HG03159 (cell line): ENCODE measurements around the gene EGR1.
A peak's percentile ranks its signal among the peaks of the same experiment; 100 is the strongest.

Experiments used
- ATAC-seq: cut with Tn5 transposase; IDR thresholded peaks from one replicate; pipeline ENCODE4 v1.9.1; 2021; ENCODE audit warnings: mild to moderate bottlenecking, moderate library complexity; ENCODE audit not compliant: unreplicated experiment

The EGR1 gene

DNA sequence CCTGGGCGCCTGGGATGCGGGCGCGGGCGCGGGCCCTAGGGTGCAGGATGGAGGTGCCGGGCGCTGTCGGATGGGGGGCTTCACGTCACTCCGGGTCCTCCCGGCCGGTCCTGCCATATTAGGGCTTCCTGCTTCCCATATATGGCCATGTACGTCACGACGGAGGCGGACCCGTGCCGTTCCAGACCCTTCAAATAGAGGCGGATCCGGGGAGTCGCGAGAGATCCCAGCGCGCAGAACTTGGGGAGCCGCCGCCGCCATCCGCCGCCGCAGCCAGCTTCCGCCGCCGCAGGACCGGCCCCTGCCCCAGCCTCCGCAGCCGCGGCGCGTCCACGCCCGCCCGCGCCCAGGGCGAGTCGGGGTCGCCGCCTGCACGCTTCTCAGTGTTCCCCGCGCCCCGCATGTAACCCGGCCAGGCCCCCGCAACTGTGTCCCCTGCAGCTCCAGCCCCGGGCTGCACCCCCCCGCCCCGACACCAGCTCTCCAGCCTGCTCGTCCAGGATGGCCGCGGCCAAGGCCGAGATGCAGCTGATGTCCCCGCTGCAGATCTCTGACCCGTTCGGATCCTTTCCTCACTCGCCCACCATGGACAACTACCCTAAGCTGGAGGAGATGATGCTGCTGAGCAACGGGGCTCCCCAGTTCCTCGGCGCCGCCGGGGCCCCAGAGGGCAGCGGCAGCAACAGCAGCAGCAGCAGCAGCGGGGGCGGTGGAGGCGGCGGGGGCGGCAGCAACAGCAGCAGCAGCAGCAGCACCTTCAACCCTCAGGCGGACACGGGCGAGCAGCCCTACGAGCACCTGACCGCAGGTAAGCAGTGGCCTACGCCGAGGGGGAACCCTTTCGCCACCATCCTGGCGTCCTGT, at the start of gene EGR1:
TSS of gene EGR1 (plus strand) at position 219 of the 864 bp plus-strand sequence. CDS start at position 502, 283 bp downstream.
- ATAC-seq, result peak; percentile 54

DNA sequence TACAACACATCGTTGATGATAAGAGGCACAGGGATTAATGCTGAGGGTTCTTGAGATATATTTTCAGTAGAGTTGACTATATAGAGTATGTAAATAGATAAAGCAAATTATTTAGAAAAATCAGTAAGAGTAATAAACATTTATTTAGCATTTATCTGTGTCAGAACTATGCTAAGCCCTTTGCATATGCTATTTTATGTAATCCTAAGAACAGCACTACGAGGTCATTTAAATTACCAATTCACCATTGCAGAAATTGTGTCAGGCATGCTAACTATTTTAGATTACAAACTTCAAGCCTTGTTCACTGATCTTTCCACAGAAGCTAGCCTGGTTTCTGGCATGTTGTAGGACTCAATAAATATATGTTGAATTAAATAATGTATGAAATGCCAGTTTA, 46.8 kb upstream of the EGR1 start:
- ATAC-seq, result no peak

DNA sequence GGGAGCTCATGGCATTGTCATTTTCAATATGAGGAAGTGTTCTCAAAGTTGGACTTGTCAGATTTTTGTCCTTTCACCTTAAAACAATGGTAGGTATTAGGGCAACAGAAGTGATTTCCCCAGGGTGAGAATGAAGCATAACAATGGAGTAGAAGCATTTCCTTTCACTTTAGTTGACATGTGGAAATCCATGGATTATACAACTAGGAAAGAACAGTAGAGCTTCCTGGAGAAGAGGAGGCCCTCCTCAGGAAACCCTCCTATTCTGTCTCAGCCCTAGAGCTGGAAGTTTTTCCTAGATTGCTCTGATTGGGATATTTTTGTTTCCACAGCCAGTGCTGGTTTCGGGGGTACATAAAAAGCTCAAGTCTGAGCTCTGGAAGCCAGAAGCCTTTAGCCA, 40.2 kb upstream of the EGR1 start:
- no peak for ATAC-seq

DNA sequence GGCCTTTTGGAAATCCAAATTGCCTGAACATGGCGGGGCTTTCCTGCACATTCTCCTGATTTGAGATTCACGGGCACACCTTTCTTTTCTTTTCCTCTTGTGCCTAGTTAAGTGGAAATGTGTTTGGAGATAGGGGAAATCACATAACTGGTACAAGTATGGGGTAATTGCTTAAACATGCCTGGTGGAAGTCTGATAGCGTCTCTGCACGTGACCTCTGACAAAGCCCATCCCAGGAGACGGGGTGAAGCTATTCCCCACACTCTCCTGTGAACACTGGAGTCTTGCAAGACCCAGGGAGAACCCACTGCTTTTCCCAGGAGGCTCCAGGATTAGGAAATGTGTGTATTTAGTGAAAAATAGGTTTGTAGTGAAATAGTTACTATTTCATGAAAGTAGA, 29.3 kb upstream of the EGR1 start:
- no peak for ATAC-seq

DNA sequence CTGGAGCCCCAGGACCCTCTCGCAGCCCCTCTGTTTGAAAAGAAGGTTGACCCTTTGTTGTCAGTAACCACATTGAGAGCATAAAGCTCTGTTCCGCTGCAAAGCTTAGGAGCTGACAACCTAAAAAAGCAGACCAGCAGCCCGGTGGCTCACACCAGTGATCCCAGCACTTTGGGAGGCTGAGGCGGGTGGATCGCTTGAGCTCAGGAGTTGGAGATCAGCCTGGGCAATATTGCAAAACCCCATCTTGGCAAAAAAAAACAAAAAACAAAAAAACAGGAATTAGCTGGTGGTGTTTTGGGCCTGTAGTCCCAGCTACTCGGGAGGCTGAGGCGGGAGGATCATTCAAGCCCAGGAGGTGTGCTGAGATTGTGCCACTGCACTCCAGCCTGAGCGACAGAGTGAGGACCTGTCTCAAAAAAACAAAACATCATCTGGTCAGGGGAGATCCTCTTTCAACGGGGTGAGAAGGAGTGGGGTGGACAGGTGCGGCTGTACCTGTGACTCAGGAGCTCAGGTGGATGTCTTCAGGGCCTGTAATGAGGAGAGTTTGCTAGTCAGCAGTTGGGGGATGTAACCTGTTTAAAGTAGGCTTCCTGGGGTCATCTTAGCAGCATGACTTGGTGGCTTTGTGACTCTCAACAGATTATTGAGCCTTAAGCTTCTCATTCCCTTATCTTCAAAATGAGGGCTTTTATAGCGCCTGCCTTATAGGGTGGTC, 27.1 kb upstream of the EGR1 start:
- peak; percentile 3 for ATAC-seq

DNA sequence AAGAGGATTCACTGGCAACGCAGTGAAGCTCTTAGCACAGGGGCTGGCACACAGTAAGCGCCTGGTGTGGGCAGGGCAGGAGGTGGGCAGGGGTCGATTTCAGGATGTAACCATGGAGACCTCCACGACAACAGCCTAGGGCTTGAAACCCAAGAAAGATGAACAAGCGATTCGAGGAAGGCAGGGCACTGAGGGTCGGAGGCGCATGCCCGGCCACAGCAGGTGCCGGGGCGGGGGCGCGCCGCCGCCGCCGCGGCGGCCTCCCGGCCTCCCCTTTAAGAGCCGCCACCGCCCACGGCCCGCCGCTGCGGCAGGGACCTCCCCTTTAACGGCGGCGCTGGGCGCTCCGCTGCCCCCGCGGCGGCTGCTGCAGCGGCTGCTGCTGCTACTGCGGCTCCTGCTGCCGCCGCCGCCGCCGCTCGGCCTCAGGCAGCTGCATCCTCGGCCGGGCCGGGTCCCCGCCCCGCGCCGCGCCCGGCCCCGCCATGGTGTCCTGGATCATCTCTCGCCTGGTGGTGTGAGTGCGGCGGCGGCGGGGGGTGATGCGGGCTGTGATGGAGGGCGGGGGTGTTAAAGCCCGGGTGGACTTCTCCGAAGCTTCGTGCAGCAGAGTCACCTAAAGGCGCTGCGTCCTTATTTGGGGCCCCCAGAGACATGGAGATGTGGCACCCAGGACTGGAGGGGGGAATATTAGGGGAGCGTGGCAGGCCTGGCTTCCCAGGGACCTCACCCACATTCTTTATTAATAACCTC, 26.4 kb upstream of the EGR1 start, which contains the start of gene REEP2:
TSS of gene REEP2 (plus strand) at position 334 of the 753 bp plus-strand sequence. CDS start at position 486, 152 bp downstream.
- peak; percentile 75 for ATAC-seq

DNA sequence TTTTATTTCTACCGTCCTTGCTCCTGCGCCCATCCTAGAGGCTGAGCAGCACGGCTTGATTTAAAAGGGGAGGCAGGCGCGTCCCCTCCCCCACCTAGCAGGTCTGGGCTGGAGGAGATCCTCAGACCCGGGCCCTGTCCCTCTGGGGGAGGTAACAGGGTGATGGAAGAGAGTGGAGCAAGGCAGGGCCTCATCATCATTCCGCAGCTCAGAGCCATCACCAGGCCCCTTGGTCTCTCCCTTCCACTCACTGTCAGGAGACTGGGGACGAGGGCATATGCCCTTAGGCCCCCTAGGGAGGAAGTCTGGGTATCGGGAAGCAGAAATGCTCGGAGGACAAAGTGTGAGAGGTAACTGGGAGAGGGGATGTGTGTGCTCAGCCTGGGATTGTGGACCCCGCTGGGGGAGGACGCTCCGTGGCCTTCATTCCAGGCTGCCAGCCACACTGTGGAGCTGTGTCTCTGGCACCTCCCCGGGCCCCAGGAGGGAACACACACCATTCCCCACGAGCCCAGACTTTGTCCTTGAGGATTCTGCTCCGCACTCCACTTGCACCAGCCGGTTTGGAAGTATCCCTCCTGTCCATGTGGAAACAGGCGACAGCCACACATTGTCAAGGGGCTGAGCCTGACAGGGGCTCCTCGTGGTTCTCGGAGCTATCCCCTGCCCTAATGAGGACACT, 25.7 kb upstream of the EGR1 start:
- no peak for ATAC-seq

DNA sequence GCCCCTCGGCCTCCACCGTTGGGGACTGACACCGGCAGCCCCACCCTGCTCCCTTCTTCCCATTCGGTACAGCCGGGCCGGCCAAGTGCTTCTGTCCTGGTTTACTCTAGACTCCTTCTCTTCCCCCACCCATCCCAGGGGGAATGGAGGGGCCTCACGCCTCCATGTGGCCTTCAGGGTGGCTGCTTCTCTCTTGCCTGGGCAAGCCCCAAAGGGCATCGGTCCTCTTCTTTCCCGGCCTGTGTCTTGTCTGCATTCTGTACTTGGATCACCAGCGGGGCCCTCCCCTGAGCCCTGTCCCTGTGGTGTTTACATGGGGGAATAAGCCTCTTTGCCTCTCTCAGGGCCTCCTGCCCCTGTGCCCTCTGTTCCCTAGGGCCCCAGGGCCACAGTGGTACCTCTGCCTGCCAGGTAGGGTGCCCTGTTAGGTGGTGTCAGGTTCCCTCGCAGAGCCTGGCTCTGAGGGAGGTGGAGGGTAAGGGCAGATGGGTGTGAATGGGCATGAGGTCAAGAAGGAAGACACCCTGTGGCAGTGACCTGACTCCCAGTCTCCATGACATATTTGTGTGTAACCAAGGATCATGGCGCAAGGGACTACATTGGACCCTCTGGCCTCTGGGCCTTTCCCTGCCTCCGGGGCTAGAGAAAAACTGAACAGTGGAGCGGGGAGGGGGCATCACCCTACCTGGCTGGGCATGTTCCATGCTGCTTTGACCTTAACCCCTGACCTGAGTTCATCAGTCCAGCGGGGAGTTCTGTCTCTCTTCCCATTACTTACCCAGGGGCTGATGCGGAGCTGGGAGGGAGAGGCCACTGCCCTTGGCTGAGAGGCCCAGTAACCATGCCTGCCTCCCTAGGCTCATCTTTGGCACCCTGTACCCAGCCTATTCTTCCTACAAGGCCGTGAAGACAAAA, 24.9 kb upstream of the EGR1 start:
- ATAC-seq, result no peak

DNA sequence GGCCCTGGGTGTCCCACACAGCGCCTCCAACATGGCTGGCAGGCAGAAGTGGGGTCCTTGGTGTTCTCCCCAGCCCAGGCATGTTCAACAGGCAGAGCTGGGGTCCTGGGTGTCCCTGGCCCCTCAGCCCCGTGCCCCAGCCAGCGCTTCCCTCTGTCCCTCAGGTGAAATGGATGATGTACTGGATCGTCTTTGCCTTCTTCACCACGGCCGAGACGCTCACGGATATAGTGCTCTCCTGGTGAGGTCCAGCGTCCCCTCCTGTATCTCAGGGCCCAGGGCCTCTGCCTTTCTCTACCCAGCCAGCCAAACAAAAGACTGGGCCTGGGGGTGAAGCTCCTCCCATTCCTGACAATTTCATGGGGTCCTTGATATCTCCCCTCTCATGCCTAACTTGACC, 24.1 kb upstream of the EGR1 start:
- ATAC-seq, result no peak

DNA sequence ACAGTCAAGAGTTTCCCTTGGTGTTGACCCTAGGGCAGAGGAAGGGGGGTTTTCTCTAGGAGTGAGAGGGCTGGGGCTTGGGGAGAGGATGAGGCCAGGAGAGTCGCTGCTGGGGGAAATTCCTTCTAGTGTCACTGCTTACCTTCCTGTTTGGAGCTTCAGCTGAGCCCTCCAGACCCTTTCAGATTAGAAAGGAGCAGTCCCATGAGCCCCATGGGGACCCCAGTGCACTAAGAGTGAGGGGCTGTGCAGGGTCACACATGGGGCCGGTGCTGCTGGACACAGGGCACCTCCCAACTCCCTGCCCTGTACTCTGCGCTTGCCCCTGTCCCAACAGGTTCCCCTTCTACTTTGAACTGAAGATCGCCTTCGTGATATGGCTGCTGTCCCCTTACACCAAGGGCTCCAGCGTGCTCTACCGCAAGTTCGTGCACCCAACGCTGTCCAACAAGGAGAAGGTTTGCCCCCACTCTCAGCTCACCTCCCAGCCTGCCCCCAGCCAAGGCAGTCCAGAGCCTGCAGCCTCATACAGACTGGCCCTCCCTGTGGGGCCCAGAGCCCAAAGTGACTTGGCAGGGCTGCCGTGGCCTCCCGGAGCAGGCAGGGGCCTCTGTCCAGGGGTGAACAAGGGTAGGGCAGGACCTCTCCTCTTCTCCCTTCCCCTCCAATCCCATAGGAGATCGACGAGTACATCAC, 21.1 kb upstream of the EGR1 start:
- no peak for ATAC-seq

DNA sequence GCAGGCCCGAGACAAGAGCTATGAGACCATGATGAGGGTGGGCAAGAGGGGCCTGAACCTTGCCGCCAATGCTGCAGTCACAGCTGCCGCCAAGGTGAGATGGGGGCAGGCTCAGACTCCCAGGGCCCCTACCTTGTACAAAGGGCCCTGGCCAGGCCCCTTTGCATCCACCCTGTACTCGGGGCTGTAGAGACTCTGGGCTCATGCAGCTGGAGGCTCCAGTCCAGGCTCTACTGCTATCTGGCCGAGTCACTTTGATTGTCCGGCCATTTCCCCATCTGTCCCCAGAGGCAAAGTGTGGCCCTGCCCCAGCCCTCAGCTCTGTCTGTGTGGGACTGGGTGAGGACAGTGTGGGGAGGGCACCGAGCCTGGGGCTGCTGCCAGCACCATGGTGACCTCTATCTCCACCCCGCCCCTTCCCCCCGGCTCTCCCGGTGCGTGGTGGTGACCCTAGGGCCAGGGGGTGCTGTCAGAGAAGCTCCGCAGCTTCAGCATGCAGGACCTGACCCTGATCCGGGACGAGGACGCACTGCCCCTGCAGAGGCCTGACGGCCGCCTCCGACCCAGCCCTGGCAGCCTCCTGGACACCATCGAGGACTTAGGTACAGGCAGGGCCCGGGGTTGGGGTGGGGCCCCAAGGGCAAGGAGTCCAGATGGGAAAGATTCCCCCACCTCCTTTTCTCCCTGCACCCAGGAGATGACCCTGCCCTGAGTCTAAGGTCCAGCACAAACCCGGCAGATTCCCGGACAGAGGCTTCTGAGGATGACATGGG, 20.3 kb upstream of the EGR1 start:
- no peak for ATAC-seq

DNA sequence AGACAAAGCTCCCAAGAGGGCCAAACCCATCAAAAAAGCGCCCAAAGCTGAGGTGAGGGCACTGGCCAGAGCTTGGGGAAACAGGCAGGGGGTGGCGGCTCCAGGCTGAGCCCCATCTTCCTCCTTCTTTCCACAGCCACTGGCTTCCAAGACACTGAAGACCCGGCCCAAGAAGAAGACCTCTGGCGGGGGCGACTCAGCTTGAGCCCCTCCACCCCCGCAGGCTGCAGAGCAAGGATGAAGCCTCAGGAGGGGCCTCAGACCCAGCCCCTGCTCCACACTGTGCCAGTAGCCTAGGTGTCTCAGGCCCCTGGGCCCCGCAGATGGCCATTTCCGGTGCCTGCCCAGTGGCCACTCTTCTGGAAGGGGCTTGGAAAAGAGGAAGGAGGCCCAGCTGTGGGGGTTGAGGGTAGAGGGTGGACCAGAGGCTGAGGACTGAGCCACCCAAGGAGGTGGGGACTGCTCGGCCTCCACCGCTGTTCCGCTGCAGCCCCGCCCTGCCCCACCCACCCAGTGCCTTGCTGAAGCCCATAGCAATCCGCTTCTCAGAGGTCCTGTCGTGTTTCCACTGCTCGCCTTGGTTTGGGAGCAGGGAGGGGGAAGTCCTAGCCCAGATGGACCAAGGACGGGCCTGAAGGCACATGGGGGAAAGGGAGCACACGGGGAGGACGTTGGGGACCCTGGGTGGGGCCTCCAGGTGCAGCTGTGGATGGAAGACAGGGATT, 19.6 kb upstream of the EGR1 start:
- no peak for ATAC-seq

DNA sequence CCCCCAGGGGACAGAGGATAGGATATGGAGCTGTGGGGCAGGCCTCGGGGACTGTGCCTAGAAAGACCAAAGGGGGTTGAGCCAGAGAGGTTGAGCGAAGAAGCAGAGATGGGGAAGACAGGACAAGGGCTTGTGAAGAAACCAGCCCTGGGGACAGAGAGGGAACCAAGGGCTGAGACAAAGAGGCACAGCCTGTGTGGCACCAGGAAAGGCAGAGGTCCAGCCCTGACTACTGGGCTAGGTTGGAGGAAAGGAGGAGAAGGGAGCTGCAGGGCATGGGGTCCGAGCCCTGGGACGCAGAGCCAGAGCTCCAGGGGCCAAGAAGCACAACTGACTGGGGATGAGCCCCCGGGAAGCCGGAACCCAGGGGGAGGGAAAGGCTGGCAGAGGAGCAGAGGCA, 17.2 kb upstream of the EGR1 start:
- ATAC-seq, result no peak

DNA sequence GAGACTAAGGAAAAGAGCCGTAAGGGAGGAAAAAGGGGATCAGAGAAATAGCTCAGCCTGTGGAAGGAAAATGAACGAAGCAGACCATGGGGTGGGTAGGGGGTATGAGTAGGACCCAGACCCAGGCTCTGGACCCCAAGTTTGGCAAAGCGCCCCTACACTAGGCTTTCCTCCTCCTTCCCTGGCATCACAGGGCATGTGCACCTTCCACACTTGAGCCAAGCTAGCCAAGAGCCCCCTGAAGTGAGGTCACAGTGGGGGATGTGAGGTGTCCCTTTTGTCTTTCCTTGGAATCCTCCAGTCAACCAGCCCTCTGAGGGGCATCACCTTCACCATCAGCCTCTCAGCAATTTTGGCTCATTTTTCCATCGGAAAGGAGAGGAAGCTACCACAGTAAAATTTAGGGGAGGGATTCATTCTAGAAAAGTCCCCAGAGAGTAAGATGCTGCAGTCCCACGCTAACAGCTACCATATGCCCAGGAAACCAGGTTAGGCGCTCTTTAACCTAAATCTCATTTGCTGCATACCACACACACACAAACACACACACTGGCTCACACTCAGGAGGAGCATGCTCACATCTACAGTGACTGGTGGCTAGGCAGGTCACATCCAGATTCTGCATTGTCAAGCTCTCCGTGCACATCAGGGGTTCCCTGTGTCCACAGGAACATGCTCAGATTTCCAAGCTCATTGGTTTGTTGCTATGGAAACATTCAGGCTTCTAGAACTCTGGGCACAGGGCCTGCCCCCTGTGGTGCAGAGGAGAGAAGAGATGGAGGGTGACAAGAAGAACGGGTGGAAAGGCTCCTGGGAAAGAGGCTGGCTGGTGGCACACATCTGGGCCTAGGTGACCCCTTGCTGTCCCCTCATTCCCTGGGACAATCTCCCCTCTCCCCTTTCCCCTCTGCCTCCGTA, 16.5 kb upstream of the EGR1 start:
- ATAC-seq, result no peak

DNA sequence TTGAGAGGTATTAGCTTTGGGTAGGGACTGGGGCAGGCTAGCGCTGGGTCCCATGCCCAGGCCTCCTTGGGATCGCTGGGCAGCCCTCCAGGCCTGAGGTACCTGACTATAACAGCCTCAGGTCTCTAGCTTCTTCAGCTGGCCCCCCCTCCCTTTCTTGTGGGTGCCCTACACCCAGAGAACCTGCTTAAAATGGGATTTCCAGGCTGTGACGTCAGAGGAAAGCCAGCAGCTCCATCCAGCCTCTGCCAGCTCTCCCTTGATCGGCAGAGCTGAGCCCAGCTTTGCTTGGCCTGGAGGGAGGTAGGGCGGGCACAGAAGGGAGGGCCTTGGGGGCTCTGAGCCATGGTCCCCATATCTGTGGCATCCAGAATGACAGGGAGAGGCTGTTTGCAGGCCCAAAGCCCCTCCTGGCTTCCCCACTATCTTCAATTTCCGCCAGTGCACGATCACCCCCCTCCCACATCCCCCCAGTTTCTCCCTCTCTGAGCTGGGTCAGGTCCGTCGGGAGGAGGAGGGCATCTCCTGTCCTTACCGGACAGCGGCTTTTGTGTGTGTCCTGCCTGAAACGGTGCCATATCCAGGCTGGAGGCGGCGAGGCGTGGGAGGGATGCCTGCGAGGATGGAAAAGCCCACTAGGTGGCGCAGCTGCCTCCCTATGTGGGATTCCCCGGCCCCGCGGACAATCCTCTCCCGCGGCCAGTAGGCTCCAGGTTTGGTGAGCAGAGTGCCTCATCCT, 15.6 kb upstream of the EGR1 start:
- ATAC-seq, result peak; percentile 67

DNA sequence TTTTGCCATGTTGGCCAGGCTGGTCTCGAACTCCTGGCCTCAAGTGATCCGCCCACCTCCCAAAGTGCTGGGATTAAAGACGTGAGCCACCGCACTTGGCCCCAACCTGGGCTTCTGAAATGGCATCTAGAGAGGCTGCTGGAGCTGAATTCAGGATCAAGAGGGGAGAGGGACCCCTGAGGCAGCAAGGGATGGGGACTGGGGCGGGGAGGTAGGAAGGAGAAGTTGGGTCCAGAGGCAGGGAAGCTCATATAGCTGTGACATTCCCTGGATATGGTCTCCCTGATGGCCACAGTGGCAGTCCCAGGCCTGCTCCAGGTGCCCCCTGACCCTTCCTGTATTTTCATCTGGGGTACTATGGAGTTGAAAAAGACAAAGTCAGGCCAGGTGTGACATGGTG, 14.3 kb upstream of the EGR1 start:
- no peak for ATAC-seq
